WTC11 (cell line): ENCODE measurements around the gene FAM3D.

Experiments
- CREB1 ChIP-seq: sonication (generic); formaldehyde crosslinking; IDR thresholded peaks from 2 replicates; pipeline ENCODE4 v1.8.0; 2023; ENCODE audit warnings: mild to moderate bottlenecking, missing genetic modification reagents
- IRF2 ChIP-seq: sonication (generic); formaldehyde crosslinking; IDR thresholded peaks from 2 replicates; pipeline ENCODE4 v1.8.0; 2022; ENCODE audit warnings: low read depth, missing genetic modification reagents, borderline replicate concordance
- RELA ChIP-seq: sonication (generic); formaldehyde crosslinking; IDR thresholded peaks from 2 replicates; pipeline ENCODE4 v1.8.1; 2022; ENCODE audit warnings: missing genetic modification reagents, mild to moderate bottlenecking, borderline replicate concordance
- ZNF317 ChIP-seq: sonication (generic); formaldehyde crosslinking; IDR thresholded peaks from 2 replicates; pipeline ENCODE4 v1.8.1; 2023; ENCODE audit warnings: low read depth, mild to moderate bottlenecking, moderate library complexity, missing genetic modification reagents, borderline replicate concordance
- TF ChIP-seq, protein P1 (sequence below): fragments of 200-600 bp; IDR thresholded peaks from 2 replicates; pipeline ENCODE4 v1.8.0; 2022; ENCODE audit warnings: antibody characterized with exemption
- TF ChIP-seq, protein P2 (sequence below): sonication (generic); formaldehyde crosslinking; IDR thresholded peaks from 2 replicates; pipeline ENCODE4 v1.8.1; 2022; ENCODE audit warnings: mild to moderate bottlenecking, moderate library complexity, missing genetic modification reagents

DNA sequence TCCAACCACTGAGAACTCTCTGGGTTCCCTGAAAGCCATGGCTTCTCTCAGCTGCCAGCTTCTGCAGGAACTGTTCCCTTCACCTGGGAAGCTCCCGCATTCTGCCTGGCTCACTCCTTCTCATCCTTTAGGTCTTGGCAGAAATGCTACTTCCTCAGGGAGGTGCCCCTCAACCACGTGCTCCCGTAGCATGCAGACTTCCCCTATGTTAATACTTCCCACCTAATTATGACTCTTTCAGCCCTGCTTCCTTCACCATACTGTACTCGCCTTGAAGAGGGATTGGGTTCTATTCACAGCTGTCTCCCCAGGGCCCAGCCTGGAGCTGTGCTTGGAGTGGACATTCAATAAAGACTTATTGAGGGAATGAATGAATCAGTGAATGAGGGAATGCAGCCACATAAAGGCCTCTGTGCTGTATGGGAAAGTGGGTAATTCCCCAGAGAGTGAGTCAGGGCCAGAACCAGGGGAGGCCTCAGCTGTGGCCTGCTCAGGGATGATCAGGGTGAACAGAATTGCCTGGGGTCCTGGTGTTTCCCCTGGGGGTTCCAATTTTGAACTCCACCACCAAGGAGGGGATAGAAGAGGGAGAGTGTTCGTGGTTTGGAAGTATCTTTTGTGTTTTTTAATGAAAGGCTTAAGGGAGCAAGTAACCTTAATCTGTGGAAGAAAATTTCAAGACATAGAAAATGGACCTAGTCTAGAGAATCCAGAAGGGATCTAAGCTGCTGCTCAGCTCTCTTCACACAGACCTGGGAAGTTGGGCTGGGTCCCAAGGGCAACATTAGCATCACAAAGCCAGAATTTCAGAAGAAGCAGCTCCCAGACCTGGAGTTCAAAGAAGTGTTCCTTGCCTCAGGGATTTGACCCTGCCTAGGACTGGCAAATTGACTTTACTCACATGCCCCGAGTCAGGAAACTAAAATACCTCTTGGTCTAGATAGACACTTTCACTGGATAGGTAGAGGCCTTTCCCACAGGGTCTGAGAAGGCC is 74.8 kb downstream of the FAM3D start:
- TF ChIP-seq ZNF317 (CRISPR knock-in tag) (no peak), CREB1 (CRISPR knock-in tag) (no peak), IRF2 (no peak), RELA (CRISPR knock-in tag) (no peak)
- TF ChIP-seq, protein P1, sequence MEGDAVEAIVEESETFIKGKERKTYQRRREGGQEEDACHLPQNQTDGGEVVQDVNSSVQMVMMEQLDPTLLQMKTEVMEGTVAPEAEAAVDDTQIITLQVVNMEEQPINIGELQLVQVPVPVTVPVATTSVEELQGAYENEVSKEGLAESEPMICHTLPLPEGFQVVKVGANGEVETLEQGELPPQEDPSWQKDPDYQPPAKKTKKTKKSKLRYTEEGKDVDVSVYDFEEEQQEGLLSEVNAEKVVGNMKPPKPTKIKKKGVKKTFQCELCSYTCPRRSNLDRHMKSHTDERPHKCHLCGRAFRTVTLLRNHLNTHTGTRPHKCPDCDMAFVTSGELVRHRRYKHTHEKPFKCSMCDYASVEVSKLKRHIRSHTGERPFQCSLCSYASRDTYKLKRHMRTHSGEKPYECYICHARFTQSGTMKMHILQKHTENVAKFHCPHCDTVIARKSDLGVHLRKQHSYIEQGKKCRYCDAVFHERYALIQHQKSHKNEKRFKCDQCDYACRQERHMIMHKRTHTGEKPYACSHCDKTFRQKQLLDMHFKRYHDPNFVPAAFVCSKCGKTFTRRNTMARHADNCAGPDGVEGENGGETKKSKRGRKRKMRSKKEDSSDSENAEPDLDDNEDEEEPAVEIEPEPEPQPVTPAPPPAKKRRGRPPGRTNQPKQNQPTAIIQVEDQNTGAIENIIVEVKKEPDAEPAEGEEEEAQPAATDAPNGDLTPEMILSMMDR = no peak
- TF ChIP-seq, protein P2, sequence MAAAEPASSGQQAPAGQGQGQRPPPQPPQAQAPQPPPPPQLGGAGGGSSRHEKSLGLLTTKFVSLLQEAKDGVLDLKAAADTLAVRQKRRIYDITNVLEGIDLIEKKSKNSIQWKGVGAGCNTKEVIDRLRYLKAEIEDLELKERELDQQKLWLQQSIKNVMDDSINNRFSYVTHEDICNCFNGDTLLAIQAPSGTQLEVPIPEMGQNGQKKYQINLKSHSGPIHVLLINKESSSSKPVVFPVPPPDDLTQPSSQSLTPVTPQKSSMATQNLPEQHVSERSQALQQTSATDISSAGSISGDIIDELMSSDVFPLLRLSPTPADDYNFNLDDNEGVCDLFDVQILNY (CRISPR knock-in tag) = no peak
